Stimulated activated naive CD8-positive, alpha-beta T cell treated with anti-CD3 and anti-CD28 coated beads, Interleukin-15, Interleukin-2, amounts not matched to agents 100 U/mL and 50 U/mL, for 24 hours (primary cell): ENCODE data around the gene FAM9C.
A peak's percentile ranks its signal among the peaks of the same experiment; 100 is the strongest.

Experiments
- ATAC-seq: fragments of 150-1000 bp; cut with Tn5 transposase; one replicate; pipeline ENCODE4 v1.10.0; 2021
- DNase-seq: peaks from one replicate; pipeline ENCODE4 v3.0.0; 2021

FAM9C gene

DNA sequence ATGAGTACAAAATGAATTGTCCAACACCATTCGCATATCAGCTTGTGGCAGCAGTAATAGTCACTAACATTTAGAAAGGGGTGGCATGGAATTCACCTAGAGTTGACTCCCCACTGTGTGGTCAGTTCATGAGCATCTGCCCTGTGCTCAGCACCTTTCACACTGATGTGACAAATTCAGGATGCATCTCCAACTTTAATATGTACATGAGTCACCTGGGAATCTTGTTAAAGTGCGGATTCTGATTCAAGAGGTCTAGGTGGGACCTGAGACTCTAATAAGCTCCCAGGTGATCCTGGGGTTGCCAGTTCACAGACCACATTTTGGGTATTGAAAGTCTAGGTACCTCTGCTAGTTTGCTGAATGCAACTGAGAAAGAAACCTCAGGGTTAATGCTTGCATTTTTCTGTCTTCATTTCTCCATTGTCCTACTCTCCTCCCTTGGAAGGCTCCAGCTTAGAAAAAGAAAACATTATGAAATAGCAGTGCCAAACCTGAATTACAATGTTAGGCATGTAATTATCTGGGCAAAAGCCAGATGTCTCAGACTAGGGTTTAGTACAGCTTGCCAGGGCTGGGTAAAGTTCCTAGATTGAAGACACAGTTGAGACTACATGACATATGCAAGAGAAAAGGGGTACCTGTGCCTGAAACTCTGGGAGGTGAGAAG is 36.8 kb downstream of the FAM9C start:
- ATAC-seq (no peak), DNase-seq (no peak)

DNA sequence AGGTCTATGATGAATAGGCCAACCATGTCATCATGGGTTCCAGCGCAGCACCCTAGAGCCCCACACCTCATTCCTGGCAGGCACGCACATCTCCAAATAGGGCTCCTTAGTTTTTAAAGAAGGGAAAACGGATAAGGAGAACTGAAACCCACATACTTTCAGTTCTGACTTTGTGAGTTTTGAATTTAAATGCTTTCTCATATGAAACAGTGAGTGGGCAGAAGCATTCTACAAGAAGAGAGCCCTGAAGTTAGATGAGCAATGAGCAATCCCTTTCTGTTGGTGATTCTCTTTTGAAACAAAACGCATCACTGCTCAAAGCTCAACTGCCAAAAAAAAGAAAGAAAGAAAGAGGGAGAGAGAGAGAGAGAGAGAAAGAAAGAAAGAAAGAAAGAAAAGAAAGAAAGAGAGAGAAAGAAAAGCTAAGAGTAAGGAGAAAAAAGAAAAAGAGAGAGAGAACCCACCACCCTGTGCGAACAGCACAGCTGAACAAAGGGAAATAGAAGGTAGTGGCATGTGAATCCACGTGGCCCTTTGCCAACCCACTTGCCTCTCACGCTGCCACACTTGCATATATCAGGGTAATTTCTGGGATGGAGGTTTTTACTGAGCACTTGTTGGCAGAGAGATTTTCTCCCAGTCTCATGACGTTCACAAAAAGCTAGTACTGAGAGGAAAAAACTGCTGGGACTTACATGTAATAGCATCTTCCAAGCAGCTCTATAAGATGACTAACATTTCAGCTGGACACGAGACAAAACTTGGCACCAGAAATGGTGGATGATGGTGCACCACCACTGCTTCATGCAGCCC is 38.6 kb downstream of the FAM9C start:
- DNase-seq (no peak), ATAC-seq (peak; percentile 57)

DNA sequence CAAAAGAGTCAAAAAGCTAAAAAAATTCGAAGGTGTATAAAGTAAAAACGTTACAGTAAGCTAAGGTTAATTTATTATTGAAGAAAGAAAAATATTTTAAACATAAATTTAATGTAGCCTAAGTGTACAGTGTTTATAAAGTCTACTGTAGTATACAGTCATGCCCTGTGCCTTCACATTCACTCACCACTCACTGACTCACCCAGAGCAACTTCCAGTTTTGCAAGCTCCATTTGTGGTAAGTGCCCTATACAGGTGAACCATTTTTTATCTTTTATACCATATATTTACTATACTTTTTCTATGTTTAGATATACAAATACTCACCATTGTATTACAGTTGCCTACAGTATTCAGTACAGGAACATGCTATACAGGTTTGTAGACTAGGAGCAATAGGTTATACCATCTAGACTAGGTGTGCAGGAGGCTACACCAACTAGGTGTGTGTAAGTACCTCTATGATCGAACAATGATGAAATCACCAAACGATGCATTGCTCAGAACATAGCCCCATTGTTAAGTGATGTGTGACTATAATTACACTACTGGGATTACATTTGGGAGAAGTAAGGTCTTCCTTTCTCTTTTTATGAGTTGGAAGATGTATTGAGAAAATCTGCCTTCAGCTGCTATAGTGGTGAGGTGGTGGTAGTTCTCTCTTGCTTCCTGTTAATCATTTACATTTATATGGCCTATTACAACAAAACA is 42.3 kb downstream of the FAM9C start:
- ATAC-seq (peak; percentile 48), DNase-seq (no peak)

DNA sequence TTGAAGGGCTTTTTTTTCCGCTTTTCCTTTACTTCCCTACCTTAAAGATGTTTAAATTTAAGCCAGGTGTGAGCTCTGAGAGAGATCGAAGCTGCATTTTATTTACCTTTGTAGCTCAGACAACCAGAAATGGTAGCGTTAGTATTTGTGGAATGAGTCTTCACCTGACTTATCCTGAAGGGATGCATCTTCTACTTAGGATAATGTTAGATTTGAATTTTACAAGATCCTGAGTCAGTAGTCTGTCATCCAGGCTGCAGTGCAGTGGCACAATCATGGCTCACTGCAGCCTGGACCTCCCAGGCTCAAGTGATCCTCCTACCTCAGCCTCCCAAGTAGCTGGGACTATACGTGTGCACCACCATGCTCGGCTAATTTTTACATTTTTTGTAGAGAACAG is 43.3 kb downstream of the FAM9C start:
- ATAC-seq (no peak), DNase-seq (no peak)

DNA sequence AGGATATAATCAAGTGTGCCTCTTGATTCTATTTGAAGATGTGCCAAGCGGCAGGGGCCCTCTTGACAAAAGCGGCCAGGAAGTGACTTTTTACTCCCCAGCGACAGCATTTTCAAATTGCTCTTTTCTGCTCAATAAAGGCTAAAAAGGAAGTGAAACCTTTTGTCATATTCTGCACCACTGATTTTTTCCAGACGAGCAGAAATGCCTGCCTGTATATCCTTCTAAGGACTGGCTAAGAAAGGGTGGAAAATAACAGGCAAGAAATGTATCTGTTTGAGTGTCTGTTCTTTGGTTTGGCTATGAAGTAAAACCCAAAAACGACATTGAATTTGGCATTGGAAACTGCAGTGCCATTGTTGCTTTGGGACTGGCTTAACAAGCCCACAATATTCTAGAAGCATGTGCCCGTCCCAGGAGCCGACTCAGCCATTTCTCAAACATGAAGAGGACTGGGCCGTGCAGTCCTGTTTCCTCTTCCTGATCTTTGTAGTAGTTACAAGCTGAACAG is 44.1 kb downstream of the FAM9C start:
- ATAC-seq = peak; percentile 63
- DNase-seq = peak; percentile 27

DNA sequence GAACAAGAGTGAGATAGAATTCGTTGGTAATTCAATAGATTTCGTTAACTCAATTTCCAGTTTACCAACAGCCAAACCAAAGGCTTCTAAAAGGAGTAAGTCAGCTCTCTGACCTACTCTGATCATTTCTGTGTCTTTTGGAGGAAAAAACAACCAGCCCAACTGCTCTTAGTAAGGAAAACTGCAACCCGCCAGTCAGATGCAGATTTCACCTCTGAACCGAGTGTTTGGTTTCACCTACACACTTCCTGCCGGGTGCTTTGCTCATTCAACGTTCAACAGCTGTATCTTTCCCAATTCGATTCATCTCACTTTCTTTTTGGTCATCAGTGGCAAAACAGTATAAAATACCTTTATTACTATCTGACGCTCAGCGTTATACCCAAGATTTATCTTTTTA is 45.0 kb downstream of the FAM9C start:
- peak; percentile 46 for DNase-seq

DNA sequence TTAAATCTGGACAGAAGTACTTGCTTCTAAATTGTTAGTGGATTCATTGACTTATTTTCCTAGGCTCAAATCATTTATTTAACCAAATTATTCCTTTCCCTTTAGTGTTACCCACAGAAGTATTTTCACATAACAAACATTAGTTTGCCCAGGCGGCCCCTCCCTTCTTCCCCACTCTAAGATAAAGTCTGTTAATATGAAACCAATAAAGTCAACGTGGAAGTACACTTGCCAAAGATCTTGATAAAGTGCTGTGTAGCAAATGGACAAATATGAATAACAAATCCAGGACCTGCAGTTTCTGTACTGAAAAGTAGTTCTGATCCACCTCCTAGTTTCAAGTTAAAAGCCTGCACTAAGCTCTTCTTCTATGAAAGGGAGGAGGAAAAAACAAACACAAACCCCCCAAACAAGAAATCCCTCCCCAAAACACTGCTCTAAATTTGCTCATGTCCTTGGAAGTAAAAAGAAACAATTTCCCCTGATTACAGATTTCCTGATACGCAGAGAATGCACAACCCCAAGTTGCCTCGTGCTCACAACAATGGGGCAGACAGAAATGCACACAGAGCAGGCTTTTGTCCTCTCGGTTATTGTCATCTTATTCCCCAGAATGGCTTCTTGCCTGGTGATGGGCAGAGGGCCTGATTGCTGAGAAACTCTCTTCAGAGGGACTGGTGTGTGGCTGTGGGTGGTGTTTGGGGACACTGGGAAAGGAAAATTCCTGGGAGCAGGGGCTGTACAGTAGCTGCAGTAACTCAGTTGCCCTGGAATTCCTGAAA is 46.3 kb downstream of the FAM9C start:
- ATAC-seq (no peak), DNase-seq (no peak)

More for the DNA sequence above, 45.0 kb downstream of the FAM9C start:
- peak; percentile 73 for ATAC-seq

DNA sequence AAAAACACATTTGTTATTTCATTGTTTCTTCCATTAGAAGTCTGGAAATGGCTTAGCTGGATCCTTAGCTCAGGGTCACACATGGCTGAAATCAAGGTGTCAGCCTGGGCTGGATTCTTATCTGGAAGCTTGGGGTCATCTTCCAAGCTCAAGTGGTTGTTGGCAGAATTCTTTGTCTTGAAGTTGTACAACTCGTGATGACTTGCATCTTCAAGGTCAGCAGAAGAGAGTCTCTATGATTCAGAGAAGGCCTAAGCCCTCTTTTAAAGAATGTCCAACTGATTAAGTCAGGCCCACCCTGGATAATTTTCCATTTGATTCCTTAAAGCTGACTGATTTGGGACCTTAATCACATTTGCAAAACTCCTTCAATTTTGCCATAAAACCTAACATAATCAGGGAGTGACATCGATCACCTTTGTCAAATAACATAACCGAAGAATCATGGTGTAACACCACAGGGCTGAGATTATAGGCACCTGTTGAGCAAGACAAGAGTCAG is 47.4 kb downstream of the FAM9C start:
- no peak for DNase-seq
- no peak for ATAC-seq

DNA sequence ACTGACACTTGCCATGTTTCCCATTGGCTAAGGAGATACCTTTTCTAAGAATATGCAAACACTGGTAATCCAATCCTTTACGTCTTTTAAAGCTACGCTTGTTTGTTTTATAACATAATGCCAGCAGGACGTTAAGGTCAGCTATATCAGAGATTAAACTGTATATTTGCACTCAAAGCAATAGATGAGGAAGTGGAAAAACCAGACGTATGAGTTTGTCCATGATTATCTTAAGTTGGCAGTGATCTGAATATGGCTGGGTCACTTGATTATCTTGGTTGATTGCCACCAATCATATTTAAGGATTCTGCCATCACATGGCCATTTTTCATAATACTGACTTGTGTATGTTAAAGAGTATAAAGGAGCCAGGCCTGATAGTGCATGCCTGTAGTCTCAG is 50.1 kb downstream of the FAM9C start:
- no peak for ATAC-seq
- no peak for DNase-seq

DNA sequence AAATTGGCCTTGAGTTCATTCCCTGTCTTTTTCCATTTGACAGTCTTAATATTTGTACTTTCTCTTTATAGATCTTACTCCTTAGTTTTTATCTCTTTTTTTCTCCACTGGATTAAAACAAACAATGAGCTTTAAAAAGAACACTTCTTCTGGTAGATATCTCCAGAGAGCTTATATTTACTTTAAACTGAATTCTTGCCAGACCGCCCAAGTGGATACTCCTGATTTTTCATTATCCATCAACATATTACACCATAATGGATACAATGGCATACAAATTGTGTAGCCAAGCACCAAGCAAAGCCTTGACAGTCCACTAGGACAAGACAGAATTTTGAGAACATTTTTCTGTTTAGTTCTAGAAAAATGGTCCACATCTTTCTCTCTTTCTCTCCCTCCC is 50.6 kb downstream of the FAM9C start:
- ATAC-seq (no peak), DNase-seq (no peak)

DNA sequence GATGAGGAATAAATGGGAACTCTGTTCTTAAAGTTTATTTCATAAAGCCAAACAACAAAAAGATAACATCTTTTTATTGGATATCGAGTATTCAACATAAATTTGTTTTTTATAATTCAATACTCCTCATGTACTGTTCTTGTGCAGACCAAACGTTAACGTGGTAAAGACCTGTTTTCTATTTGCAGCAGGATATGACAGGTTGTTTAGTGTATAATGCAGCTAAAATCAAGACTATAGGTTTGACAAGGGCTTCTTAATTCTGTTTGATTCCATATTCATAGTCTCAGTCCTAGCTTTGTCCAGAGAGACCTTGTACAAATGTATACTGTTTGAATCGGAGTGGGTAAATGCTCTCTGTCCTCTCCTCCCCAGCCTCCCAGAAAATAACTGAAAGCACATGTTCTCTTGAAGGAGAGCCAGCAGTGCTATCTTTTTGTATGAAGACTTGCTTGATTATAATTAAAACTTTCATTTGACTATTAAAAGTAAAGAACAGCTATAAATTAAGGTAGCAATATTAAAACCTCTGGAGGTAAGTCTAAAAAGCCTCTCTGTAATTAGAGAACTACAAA is 51.8 kb downstream of the FAM9C start:
- ATAC-seq = no peak

DNA sequence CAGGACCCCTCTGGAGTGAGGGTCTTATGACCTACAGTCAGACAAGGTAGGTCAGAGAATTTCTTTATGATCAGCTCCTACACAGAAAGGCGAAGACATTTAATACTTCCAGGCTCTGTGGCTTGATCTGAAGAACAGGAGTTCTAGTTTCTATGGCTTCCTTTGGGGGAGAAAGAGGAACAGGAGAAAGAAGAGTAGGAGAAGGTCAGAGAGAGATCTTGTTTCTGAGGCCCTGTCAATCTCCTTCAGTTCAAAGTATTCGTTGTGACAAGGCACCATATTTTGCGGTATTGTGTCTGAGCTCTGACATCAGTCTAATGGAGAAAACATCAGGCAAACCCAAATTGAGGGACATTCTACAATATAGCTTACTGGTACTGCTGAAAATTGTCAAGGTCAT is 52.8 kb downstream of the FAM9C start:
- DNase-seq (no peak), ATAC-seq (no peak)

More for the DNA sequence above, 51.8 kb downstream of the FAM9C start:
- DNase-seq = no peak

DNA sequence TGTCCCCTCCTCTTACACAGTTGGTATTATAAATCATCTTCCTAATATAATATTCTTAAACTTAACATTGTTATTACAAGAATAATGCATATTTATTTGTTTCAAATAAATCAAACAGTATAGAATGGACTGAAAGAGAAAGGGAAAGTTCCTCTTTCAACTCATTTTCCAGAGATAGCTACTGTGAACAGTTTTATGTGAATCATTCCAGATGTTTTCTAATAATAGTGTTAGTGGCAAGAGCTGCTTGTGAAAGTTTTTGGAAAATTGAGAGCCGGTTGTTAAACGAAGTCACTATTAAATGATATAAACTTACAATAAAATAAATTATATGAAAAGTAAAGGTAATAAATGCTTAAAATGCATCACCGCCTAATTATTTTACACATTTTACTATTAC is 55.0 kb downstream of the FAM9C start:
- ATAC-seq = no peak
- DNase-seq = no peak

DNA sequence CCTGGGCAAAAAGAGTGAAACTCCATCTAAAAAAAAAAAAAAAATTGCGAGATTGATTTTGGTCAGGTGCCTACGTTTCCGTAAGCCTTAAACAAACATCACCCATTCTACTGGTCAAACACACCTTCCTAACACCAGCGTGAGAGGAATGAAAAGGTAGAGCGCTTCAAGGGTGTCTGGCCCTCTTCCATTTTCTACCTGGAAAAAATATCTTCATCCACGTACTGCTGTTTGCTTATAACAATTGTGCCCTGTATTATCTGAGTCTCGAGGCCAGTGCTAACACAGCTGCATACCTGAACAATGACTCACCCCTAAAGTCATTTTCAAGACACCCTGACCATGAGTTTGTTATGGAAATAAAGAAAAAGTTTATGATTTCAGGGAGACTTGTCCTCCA is 55.6 kb downstream of the FAM9C start:
- ATAC-seq (no peak), DNase-seq (no peak)

DNA sequence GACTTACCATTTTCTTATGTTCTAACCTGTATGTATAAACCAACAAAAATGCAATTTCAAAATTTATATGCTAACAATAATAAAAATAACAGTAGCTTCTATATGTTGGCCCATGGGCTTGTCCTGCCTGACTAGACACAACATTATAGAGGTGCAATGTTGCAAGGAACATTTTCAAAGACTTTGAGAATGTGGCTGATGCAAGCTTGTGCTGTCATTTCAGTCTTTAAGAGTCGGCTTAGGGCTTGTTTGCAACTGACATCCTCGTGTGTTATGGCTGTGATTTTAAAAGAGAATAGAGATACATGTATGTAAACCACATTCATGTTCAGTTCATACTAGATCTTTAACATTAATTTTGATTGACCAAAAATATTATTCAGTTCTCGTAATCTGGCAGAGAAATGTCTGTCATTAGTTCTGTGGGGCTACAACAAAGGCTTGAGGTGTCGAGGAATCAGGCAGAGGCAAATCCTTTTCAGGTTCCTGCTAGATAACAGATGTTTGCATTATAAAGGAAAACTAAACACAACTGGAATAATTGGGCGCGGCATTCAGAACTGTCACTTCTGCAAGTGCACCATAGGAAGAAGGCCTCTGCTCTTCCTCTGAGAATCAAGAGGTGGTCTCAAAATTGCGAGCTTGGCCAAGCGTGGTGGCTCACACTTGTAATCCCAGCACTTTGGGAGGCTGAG is 56.4 kb downstream of the FAM9C start:
- DNase-seq = no peak
- ATAC-seq = no peak

DNA sequence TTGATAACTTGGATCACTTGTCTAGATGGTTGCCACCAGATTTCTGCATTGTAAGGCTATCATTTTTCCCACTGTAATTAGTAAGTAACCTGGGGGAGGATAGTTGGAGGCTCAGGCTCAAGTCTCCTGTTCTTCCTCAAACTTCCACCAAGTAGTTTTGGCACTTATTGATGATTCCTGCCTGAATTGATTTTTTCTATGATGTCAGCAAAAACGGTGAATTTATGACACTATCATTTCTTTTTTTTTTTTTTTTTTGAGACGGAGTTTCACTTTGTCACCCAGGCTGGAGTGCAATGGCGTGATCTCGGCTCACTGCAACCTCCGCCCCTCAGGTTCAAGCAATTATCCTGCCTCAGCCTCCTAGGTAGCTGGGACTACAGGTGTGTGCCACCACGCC is 57.1 kb downstream of the FAM9C start:
- ATAC-seq = no peak

DNA sequence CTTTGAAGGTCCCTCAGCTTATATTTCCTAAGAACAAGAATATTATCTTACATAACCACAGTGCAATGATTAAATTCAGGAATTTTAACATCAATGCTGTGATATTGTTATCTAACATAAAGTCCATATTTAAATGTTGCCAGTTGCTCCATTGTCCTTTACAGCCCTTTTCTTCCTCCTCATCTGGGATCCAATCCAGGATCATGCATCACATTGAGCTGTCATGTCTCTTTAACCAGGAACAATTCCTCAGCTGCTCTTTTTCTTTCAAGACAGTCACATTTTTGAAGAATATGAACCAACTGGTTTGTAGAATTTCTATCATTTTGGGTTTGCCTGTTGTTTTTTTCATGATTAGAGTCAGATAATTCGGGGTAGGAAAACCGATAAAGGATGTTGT is 57.5 kb downstream of the FAM9C start:
- no peak for ATAC-seq
- no peak for DNase-seq

More for the DNA sequence above, 57.1 kb downstream of the FAM9C start:
- no peak for DNase-seq

DNA sequence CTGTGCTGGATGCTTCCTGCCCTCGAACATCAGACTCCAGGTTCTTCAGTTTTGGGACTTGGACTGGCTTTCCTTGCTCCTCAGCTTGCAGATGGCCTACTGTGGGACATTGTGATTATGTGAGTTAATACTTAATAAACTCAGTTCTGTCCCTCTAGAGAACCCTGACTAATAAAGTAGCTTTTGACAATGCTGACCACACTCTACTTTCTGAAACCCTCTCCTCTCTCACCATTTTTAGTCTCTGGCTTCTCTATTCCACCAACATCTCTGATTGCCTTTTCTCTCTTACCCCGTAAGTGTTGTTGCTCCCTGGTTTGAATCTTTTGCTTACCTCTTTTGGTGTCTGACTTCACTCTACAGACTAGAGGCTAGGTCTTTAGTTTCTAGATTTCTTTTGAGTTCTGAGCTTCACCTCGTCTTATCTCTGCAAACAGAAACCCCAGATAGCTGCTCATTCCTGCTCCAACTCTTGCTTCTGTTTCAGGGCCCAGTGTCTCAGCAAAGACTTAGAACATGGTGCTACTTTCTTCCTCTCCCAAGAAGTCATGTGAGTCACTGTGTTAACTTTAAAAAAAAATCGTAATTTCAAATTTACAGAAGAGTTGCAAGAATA is 58.1 kb downstream of the FAM9C start:
- ATAC-seq (no peak), DNase-seq (no peak)
